ENCODE results near the gene CKS2.
"Not testable (repeated sequence)": the region's sequence is repeated elsewhere in the genome, so short reads cannot be mapped to it uniquely, and the experiment has no call there.

CKS2 gene

GRCh38 chr9:89278551-89278950 lies 32.4 kb upstream of the CKS2 start:
- Mint-ChIP-seq H3K4me1 (no peaks in the 10 kb centered on the region), H3K9me3 (peaks cover 25% of the 10 kb centered on the region), H3K27ac (no peak overlapping the region), H3K4me3 (no peak overlapping the region), H3K27me3 (ENCODE audit: low read depth) (no peaks in the 10 kb centered on the region), H3K36me3 (ENCODE audit: low read depth) (peaks cover 16% of the 10 kb centered on the region)
- TF ChIP-seq, protein P1, sequence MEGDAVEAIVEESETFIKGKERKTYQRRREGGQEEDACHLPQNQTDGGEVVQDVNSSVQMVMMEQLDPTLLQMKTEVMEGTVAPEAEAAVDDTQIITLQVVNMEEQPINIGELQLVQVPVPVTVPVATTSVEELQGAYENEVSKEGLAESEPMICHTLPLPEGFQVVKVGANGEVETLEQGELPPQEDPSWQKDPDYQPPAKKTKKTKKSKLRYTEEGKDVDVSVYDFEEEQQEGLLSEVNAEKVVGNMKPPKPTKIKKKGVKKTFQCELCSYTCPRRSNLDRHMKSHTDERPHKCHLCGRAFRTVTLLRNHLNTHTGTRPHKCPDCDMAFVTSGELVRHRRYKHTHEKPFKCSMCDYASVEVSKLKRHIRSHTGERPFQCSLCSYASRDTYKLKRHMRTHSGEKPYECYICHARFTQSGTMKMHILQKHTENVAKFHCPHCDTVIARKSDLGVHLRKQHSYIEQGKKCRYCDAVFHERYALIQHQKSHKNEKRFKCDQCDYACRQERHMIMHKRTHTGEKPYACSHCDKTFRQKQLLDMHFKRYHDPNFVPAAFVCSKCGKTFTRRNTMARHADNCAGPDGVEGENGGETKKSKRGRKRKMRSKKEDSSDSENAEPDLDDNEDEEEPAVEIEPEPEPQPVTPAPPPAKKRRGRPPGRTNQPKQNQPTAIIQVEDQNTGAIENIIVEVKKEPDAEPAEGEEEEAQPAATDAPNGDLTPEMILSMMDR (IDR thresholded peaks at IDR 0.05; ENCODE audit: unreplicated experiment in 3 of 3): no peak

DNA sequence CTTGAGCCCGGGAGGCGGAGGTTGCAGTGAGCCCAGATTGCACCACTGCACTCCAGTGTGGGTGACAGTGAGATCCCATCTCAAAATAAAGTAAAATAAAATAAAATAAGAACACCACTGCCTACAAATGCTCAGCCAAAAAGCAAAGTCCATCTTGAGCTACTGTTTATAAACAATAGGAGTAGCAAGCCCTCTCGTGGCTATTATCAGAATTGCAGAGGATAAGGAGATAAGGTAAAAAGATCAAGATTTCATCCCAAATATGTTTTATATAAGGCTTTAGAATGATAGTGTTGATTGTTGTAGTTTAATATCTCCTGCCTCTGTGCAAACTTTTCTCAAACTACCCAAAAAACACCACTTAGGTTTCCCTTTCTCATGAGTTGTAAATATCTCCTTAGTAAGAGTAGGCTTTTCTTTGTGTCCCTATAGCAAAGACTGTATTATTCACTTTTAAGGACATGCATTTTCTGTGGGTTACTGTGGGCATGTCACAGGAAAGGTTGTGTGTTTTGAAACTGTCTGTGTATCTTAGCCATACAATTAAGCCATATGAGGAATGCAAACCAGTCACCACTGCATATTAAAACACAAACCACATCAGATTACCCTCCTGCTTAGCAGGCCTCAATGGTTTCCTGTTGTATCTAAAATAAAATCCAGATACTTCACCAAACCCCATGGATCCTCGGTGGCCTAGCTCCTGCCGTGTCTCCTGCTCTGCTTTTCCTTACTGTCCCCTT lies 31.8 kb upstream of the CKS2 start:
- peaks cover 19% of the 10 kb centered on the region for H3K9me3 Mint-ChIP-seq
- no peak overlapping the region for H3K27ac Mint-ChIP-seq
- H3K4me3 Mint-ChIP-seq: no peak overlapping the region
- H3K36me3 Mint-ChIP-seq (ENCODE audit: low read depth): peaks cover 15% of the 10 kb centered on the region
- no peaks in the 10 kb centered on the region for H3K27me3 Mint-ChIP-seq (ENCODE audit: low read depth)
- TF ChIP-seq, protein P1 (IDR thresholded peaks at IDR 0.05; ENCODE audit: unreplicated experiment in 3 of 3): peak; percentile 67 to 76 (median 72)
- H3K4me1 Mint-ChIP-seq: no peaks in the 10 kb centered on the region

DNA sequence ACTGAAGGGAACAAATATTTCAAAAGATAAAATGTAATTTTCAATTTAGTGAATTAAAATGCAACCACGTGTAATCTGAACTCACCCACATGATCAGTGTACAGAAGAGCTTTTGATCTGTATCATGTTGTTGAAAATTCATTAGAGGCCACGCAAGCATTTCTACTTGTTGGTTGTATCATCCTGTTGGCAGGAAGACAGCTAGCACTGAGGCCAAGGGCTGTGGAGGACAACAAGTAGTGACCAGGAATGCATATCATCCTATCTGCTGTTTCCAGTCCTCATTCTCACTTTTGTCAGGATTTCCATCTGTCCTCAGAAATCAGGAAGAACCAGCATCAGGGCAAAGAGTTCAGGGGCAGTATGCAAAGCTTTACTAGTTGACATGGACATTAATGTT lies 29.9 kb upstream of the CKS2 start:
- peaks cover 6% of the 10 kb centered on the region for H3K9me3 Mint-ChIP-seq
- TF ChIP-seq, protein P1 (IDR thresholded peaks at IDR 0.05; ENCODE audit: unreplicated experiment in 3 of 3): no peak
- no peaks in the 10 kb centered on the region for H3K27me3 Mint-ChIP-seq (ENCODE audit: low read depth)
- H3K4me1 Mint-ChIP-seq: no peaks in the 10 kb centered on the region
- no peak overlapping the region for H3K27ac Mint-ChIP-seq
- H3K36me3 Mint-ChIP-seq (ENCODE audit: low read depth): peaks cover 12% of the 10 kb centered on the region
- H3K4me3 Mint-ChIP-seq: no peak overlapping the region

GRCh38 chr9:89282248-89282968 lies 28.6 kb upstream of the CKS2 start:
- not testable (repeated sequence) for H3K4me3 Mint-ChIP-seq, H3K9me3 Mint-ChIP-seq

DNA sequence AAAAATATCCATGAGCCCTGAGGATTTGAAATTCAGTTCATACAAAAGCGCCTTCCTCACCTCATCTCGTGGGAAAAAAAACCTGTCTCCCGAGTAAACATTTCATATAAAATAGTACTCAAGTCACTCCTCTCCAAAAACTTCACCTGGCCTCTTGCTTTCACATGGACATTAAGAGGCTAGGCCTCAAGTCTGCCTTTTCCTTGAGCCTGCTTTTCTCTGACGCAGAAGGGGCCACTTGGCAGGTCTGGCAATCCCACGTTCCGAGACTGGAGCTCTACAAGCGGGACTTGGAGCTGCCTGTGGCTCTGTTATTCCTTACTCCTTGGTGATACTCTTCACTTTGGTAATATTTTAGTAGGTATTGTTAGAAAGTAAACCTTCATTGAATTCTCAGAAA lies 26.9 kb upstream of the CKS2 start:
- TF ChIP-seq, protein P1 (IDR thresholded peaks at IDR 0.05; ENCODE audit: unreplicated experiment in 3 of 3): no peak
- no peaks in the 10 kb centered on the region for H3K4me1 Mint-ChIP-seq
- H3K27ac Mint-ChIP-seq: no peak overlapping the region
- H3K36me3 Mint-ChIP-seq (ENCODE audit: low read depth): peaks cover 10% of the 10 kb centered on the region
- no peaks in the 10 kb centered on the region for H3K27me3 Mint-ChIP-seq (ENCODE audit: low read depth)
- no peak overlapping the region for H3K4me3 Mint-ChIP-seq
- H3K9me3 Mint-ChIP-seq: no peaks in the 10 kb centered on the region

More at GRCh38 chr9:89282248-89282968, 28.6 kb upstream of the CKS2 start:
- not testable (repeated sequence) for H3K4me1 Mint-ChIP-seq; H3K27ac Mint-ChIP-seq; H3K36me3 Mint-ChIP-seq (ENCODE audit: low read depth); H3K27me3 Mint-ChIP-seq (ENCODE audit: low read depth)

DNA sequence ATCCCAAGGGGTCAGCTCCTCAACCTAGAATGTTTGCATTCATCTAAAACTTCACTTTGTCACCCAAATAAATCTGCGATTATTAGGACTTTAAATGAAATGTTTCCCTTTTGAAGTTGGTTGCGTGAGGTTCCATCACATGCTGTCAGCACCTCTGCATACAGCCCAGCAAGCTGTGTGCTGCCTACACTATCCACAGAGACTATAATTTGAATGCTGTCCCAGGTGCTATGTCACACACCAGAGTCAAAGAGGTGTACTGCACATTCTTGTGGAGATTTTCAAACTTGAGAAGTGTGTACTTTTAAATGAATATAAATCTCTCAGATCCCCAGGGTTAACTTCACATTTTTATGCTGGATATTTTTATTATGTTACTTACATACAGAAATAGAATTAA lies 19.3 kb upstream of the CKS2 start:
- Mint-ChIP-seq H3K27me3 (ENCODE audit: low read depth) (no peaks in the 10 kb centered on the region), H3K36me3 (ENCODE audit: low read depth) (peaks cover 4% of the 10 kb centered on the region), H3K9me3 (peaks cover 14% of the 10 kb centered on the region), H3K4me1 (no peaks in the 10 kb centered on the region), H3K4me3 (no peak overlapping the region), H3K27ac (no peak overlapping the region)
- TF ChIP-seq, protein P1 (IDR thresholded peaks at IDR 0.05; ENCODE audit: unreplicated experiment in 3 of 3): no peak
